ENCODE data around the gene LAMA5.

The LAMA5 gene

DNA sequence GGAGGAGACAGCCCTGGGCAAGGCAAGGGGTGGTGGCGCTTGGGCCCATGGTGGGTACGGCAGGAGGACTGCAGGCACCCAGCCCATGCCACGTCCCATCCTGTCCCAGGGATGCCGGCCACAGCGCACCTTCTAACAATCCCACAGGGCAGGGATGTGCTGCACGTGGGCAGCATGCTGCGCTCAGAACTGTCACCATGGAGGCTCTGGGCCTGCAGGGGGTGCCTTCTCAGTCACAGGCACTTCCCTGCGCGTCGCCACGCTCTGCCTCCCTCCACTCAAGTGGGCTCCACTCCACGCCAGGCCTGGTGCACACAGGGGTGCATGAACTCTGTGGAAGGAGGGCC is 37.6 kb upstream of the LAMA5 start:
- no peak for DNase-seq

DNA sequence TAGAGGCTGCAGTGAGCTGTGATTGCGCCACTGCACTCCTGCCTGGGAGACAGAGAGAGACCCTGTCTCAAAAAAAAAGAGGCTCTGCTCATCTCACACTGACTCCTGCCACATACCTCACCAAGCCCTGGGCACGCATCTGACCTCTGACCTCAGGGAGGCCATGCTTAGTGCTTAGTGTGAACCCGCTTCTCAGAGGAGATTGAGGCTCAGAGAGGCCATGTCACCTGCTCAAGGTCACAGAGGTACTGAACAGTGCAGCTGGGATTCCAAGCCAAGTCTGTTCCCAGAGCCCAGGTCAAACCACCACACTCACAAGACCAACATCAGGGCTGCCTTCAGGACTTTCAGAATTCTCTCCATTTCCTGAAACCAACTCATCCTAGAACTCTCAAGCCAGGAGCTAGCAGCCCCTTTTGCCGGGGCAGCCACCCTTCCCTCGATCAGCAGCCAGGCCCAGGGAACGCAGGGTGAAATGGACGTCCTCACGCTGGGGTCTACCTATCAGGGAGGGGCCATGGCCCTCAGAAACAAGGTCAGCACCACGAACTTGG is 37.1 kb upstream of the LAMA5 start:
- no peak for DNase-seq

DNA sequence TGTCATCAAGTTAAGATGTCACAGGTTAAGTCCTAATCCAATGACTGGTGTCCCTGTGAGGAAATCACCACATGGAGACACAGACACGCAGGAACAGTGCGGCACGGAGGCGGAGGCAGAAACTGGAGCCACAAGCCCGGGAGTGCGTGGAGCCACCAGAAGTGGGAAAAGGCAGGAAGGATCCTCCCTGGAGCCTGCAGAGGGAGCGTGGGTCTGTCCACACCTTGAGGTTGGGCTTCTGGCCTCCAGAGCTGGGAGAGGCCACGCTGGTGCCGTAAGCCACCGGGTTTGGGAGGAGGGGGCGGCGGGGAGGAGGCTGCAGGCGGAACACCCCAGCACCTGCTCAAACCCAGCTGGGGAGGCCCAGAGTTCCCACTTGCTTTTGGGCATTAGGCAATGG is 36.2 kb upstream of the LAMA5 start:
- no peak for DNase-seq

DNA sequence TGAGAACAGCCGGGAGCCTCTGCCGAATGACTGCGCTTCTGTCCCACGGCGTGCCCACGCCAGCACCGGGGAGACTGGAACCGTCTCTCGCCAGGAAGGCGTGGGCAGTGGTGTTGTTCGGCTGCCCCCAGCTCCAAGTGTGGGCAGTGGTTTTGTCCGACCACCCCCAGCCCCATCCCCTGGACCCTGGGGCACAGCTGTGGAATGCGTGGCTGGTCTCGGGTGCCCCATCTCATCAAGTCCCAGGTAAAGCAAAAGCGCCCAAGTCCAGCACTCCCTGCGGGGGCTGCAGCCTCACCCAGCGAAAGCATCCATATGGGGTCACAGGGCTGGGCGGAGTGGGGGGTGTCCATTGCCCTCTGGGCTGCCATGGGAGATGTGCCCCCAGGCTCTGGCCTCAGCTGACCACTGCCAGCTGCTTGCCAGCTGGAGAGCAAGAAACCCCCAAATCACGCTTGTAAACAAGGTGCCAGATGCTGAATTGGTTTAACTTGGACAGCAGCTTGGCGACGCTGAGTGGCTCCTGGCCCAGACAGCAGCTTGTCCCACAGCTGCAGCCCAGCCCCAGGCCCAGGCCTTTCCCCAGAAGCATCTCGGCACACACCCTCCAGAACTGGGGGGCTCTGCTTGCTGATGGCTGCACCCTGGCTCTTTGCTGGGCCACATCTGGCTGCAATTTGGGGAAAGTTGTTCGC is 35.5 kb upstream of the LAMA5 start:
- DNase-seq = no peak

DNA sequence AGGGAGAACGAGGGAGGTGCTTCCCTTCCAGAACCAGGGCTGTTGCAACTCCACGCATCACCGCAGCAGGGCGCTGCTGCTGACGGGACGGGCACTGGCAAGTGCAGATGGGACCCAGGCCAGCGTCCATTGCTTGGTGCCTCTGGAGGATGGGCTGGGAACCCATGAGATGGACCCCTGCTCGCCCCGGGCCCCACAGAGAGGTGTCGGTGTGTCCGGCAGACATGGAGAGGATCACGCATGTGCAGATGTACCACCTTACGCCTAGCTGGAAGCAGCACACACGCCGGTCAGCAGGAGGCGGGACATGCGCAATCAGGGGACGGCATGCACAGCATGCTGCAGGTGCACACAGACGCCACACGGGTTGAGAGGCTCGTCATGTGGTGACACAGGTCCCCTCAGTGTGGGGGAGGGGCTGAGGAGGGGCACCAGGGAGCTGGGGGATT is 34.2 kb upstream of the LAMA5 start:
- DNase-seq = no peak

DNA sequence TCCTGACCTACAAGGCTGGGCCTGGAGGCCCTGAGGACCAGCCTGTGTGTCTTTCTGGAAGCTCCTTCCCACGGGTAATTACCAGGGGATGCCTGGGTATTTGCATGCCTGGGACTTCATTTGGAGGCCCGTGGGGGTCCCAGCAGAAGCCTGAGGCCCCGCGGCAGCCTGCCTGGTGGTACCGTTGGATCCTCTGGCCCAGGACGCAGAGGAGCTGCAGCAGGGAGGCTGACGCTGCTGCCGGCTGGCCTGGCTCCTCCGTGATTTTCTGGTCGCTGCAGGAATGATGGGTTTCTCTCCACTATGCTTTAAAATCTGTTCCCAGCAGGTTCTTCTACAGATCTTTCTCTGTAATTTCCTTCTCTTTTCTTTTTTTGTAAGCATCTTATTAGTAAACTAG is 33.4 kb upstream of the LAMA5 start:
- no peak for DNase-seq

DNA sequence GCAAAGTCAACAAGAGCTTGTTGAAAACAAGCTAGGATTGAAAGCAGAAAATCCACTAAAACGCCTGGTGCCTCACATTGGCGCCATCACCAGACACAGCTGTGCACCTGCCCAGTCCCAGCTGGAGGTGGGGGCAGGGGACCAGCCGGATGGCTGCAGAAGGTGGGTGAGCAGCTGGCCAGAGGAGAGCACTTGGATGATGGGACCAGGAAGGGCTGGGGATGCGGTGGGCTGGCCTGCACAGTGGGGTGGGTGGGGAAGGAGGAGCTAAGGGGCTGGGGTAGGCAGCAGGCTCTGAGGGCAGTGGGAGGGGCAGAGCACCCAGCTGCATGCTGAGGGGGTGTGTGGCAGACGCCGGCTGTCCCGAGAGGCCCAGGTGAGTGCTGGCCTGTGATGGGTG is 32.9 kb upstream of the LAMA5 start:
- DNase-seq = no peak

DNA sequence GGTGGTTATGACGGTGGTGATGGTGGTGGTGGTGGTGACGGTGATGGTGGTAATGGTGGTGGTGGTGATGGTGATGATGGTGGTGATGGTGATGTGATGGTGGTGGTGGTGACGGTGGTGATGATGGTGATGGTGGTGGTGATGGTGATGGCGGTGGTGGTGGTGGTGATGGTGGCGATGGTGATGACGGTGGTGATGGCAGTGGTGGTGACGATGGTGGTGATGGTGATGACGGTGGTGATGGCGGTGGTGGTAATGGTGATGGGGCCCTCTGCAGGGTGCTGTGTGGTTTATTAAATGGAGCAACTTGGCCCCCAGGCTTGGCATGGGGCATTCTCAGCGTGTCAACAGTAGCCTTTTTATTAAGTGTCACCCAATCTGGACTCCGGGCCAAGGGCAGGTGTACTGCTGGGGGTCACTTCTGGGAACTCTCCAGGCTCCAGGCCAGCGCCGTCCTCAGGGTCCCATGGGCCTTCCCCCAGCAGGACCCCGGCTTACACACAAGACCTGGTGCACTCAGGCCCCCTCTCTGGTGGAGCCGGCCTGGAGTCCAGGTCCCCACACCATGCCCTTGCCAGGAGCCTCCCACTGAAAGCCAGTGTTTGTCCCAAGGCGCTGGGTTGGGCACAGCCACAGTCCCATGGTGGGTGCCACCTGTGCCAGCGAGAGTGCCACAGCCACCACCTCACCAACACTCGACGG is 31.2 kb upstream of the LAMA5 start:
- DNase-seq = no peak

DNA sequence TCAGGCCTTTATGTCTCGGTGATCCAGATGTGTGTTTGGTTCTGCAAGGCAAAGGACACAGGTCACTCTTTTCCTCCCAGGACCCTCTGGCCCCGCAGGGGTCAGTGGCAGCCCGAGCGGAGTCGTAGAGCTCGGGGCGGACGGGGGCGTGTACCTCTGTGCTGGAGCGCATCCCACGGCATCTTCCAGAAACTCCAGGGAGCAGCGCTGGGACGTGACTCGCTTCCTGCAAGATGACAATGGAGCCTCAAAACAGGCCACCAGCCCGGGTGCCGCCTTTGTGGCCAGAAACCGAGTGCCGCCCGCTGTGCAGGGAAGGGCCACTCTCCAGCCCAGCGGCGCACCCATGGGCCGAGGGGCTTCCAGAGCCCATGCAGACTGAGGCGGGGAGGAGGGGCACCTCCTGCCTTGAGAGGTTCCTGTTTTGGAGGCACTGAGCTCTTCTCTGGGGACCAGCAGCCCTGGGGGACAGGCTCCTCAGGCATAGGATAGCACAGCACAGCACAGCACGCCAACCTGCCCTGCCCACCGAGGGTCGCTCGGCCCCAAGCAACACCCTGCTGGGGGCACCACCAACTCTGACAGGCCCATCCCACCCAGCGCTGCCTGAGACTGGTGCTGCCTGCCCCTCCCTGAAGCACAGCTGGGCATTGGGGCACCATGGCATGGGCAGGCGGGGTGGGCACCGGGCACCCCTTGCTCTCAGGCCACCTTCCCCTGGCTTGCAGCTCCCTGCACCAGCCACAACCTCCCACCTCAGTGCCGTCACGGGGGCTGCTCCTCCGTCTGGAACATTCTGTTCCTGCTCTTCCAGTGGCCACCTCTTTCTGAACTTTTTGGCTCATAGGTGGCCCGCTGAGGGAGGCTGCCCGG is 29.5 kb upstream of the LAMA5 start:
- no peak for DNase-seq

DNA sequence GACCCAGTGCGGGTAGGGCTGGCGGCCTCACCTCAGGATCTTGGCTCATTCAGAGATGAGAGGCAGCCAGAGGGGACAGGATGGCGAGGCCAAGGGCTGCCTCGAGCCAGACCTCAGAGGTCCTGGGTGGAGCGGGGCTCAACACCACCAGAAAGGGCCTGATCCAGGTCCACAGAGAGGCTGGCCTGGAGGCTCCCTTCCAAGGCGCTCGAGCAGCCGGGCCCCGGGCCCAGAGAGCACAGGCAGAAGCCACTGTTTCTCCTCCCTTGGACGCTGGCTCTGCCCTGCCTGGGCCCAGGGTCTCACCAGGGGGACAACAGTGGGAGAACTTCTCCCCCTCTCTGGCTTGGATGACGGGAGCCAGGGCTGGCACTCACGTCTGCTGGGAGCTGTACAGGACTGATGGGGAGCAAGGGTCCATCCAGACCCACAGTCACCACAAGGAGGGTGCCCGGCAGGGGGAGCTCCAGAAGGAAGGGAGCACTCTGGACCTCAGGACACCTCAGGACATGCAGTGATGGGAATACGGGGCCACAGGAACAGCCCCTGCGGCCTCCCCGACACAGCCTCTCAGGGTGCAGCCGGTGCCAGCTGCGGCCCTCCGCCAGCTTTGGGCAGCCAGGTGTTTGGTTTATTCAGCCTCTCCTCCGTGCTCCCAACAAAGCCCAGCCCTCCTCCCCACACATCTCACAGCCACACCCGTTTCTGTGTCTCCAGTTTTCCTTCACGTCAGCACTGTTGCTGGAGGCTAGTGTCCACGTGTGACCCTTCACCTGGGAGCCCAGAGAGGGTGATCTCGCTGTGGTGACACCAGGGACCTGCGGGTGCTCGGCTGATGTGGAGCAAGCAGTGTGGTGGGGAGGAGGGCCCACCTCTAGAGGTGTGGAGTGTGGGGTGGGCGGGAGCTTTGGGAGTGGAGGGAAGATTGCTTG is 28.5 kb upstream of the LAMA5 start:
- DNase-seq = no peak

DNA sequence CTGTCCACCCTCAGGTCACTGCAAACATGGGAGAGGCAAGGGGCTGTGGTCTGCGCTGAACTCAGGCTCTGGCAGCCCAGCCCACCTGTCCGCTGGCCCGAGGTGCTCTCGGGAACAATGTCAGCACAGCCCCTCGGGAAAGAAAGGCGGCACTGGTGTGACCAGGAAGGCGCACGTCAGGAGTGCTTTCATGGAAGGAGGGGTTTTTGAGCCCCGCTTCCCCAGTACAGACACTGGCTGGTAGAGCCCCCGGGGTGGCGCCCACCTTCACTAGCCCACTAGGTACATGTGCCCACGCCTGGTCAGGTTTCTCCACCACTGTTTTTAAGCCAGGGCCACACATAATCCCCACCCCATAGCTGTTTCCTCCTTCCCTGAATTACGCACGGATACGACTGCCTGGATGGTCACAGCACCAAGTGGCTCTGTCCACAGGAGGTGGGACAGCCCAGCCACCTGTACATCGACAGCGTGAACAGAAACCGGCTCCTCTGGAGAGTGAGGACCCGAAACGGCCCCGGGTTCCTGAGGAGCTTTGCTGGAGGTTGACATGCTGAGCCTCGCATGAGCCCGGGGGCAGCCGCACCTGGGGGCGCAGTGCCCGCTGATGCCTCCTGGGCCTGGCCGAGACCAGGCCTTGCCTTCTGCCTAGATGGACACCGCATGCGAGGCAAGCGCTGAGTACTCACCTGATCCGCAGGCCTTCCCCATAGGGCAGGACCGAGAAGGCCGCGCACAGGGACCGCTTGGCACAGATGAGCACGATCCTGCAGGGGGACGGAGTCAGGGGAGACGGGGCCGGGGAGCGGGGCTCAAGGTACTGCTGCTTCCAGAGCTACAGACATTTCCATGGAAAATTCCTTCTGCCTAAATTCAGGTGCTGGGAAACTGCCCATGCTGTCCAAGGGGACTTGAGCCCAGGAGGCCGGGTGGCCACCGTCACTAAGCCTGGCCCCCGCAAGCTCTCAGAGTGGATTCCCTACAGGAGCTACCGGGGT is 27.4 kb upstream of the LAMA5 start:
- DNase-seq = no peak

DNA sequence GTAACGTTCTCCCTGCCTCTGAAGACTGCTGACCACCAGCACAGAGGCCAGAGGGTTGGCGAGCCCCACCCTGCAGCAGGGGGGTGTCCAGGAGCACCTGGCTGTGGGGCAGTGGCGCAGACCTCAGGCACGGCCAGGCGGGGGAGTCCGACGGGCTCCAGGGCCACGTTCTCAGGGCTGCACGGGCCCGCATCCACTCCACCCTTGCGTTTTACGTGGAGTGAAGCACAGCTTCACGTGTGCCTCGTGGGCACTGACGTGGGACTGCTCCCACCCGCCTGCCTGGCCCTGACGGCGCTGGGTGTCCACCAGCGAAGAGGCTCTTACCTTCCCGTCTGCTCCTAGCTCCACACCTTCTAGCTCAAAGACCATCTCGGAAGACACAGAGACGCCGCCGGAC is 26.7 kb upstream of the LAMA5 start:
- DNase-seq = no peak

DNA sequence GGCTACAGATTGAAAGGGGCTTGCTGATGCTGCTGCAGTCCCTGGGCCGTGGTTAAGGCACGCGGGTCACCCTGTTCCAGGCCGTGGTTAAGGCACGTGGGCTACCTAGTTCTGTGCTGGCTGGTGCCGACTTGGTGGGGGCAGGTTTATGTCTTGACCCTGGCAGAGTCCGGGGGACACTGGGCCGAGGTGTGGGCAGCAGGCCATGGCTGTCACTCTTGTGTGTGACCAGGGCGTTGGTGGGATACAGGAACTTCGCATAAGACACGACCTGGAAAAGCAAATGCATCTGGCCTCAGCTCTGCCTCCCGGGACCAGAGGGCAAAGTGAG is 26.2 kb upstream of the LAMA5 start:
- DNase-seq = no peak

DNA sequence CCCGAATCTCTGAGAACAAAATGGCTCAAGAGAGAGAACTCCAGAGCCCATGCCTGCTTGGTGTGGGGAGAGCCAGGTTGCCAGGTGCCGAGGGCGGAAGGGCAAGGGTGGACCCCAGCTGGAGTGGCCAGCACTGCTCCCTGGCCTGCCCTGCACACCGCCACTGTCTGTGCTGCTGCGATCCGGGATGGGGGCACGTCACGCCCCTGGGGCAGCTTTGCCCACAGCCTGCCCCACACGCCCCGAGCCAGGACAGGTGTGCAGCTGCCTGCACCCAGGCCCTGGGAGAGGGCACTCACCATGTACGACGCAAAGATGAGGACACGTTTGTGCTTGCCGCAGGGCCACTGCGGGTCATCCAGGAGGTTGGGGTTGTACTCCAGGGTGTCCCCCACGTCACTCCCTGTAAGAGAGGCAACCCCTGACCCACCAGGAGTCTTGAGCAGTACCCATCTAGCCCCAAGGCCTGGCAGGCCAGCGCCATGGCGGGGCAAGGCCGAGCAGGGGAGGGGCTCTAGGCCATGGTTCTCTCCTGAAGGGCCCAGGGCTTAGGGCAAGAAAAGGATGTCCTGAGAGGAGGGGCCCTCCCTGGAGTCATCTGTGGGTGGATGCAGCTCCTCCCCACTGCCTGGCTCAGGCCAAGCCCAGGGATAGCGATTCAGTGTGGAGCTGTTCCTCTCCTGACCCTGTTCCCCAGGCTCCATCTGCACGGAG is 25.7 kb upstream of the LAMA5 start:
- DNase-seq = no peak

DNA sequence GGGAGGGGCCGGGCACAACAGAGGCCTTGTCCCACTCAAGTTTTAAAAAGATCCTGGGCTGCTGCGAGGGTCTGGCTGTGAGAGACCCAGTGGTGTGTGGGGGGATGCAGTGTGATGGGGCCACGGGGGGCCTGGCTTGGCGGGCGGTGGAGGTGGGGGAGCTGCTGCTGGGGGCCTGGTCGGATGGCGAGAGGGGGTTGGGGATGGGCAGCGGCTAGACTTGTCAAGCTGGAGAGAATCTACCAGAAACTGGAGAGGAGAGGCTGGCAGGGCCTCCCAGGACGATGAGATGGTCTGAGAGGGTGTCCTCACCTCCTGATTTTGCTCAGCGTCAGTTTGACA is 24.9 kb upstream of the LAMA5 start:
- no peak for DNase-seq

DNA sequence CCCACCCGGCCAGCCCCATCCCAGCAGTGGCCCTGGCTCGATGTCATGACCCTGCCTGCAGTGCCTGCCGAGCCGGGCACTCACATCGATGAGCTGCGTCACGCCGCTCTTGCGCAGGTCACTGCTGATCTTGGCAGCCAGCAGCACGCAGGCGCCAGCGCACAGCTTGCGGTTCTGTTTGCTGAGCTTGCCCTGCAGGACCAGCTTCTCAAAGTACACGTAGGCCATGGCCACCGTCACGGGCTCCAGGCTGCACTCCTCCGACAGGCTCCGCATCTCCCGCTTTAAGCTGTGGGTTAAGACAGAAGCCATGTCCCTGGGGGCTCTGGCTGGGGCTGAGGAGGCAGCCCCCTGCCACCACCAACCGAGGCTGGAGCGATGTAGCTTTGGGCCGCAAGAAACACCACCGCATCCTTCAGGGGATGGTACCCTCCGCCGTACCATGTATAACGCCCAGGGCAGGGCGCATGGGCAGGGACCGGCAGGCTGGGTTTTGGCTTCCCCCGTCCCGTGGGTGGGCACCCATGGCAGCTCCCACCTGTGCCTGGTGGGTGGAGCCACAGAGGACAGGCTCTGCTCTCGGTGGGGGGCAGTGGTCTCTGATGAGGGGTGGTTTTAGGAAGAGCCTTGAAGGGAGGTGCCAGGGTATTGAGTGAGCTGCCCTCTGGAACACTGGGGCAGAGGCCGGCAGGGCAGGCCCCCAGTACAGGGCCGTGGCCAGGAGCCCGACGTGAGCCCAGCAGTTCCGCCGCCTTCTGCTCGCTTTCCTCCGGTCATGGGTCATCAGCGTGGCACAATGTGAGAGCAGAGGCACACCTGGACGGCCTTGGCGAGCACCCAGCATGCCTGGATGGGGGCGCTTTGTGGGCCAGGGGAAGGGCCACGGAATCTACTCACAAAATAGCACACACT is 24.3 kb upstream of the LAMA5 start:
- DNase-seq = no peak

DNA sequence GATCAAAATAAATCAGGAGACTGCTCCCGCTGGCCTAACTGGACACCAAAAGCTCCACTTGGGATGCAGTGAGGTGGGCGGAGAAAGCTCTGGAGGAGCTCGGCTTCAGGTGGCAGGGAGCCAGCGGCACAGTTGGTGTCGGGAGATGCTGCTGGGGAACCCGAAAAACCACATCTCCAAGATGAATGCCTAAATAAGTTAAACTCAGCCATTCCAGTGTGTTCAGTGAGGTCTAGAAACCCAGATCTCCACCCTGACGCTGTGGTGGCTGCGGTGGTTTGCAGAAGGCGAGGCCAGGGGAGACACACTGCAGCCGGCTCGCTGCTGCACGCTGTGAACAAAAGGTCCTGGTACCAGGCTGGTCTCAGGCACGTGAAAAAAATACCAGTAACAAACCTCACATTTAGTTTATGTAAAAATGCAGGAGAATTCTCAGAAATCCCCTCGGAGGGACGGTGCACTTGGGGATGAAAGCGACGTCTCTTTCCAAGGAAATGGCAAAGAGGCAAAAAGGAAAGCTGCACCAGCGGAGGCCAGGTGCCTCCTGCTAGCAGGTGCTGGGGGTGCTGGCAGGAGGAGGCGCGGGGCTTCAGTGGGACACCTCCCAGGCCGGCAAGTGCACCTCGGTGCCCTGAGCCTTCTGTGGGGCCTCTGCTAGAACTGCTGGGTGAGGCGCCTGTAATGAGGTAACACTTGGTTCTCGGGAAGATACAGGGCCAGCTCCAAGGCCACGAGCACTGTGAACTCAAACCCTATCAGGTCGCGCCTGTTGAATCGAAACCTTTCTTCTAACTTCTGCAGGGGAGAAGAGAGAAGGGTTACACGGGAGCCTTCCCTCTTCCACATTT is 23.4 kb upstream of the LAMA5 start:
- DNase-seq = no peak

DNA sequence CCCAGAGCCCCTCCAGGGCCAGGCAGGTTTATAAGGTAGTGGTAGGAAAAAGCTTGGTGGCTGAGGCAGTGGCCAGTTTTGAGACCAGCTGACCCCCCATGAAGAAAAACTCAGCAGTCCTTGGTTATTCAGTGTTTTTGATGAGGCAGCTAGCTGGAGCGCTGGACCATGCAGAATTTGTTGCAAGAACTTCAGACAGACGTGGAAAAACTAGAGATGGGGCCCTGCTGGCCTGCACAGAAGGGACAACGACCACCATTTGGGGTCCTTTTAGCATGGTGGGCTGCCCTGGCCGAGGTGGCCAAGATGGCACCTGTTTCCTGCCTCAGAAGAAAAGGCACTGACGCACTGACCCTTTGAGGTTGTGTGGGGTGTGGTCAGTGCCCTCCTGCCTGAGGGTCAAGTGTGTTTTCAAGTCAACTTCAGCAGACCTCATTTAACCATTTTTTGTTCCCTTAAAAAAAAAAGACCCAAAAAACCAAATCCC is 22.5 kb upstream of the LAMA5 start:
- DNase-seq = no peak

Data from NCI-H1105 (cell line).